H1 (cell line): Measurements from ENCODE around the gene TRAF3. TPM values are rescaled to one million over a fixed set of nuclear protein-coding genes. Genes with fewer than 3 reads are reported as not detected.

Source experiments
- CTCF ChIA-PET: fragments of 300-600 bp; sonication (Branson Sonifier 250); formaldehyde crosslinking; loops from one replicate; lab custom pipeline; 2021; ENCODE audit not compliant: partially characterized antibody; lab: Charles Lee
- POLR2A ChIA-PET: fragments of 300-600 bp; sonication (Branson Sonifier 250); formaldehyde crosslinking; loops from one replicate; lab custom pipeline; 2021; ENCODE audit warnings: inconsistent platforms; ENCODE audit not compliant: partially characterized antibody; lab: Charles Lee
- DNase-seq, 2 experiments: peaks; one replicate each; pipeline versions ENCODE4 v3.0.0 to v3.0.0-alpha.2; 2010 to 2022; ENCODE audit warnings: low spot score in 2 of 2, low read depth in 1 of 2, mixed read lengths in 1 of 2
- FAIRE-seq: peaks from 2 replicates; lab custom pipeline; 2011; peaks lifted over from hg19 to GRCh38; lab: Jason Lieb, UNC
- H2AFZ ChIP-seq: 2 replicates; pipeline ENCODE4 v1.8.1; 2012; ENCODE audit warnings: low read length, inconsistent platforms
- H2AK5ac ChIP-seq: 2 replicates; pipeline ENCODE4 v1.6.1; 2013; ENCODE audit warnings: low read depth, low read length
- H2BK120ac ChIP-seq: replicated peaks from 2 replicates; pipeline ENCODE3; 2013; ENCODE audit warnings: low read depth, low read length, inconsistent platforms
- H2BK12ac ChIP-seq: 2 replicates; pipeline ENCODE4 v1.6.1; 2013; ENCODE audit warnings: low read depth, low read length
- H2BK15ac ChIP-seq: 2 replicates; pipeline ENCODE4 v1.6.1; 2013; ENCODE audit warnings: low read length
- H2BK20ac ChIP-seq: 2 replicates; pipeline ENCODE4 v1.6.1; 2013; ENCODE audit warnings: low read length
- H2BK5ac ChIP-seq: 2 replicates; pipeline ENCODE4 v1.6.1; 2013; ENCODE audit warnings: low read depth, low read length
- H3K14ac ChIP-seq: 2 replicates; pipeline ENCODE4 v1.6.1; 2013; ENCODE audit warnings: inconsistent platforms; ENCODE audit not compliant: insufficient read length
- H3K18ac ChIP-seq: 2 replicates; pipeline ENCODE4 v1.6.1; 2013; ENCODE audit warnings: low read length; ENCODE audit errors: extremely low read depth
- H3K23ac ChIP-seq: 2 replicates; pipeline ENCODE4 v1.6.1; 2013; ENCODE audit warnings: inconsistent platforms; ENCODE audit not compliant: insufficient read length
- H3K23me2 ChIP-seq: 2 replicates; pipeline ENCODE4 v1.6.1; 2013; ENCODE audit warnings: low read depth, low read length
- H3K27ac ChIP-seq: 2 replicates; pipeline ENCODE4 v1.6.1; 2011; ENCODE audit warnings: low read depth, low read length, inconsistent platforms
- H3K27me3 ChIP-seq, 4 experiments: replicated peaks in 1 of 4; 1 replicate in 1 of 4; 2 replicates in 3 of 4; pipeline versions ENCODE4 v1.6.1 to v1.8.1; 2011 to 2013; ENCODE audit warnings: low read length in 3 of 4, mild to moderate bottlenecking in 3 of 4, inconsistent platforms in 2 of 4, mixed read lengths in 2 of 4, moderate library complexity in 1 of 4; ENCODE audit not compliant: control insufficient read depth in 3 of 4, insufficient read depth in 3 of 4; ENCODE audit errors: extremely low read depth in 1 of 4
- H3K36me3 ChIP-seq, 4 experiments: 2 replicates each; pipeline versions ENCODE4 v1.6.1 to v1.8.1; 2011 to 2013; ENCODE audit warnings: mild to moderate bottlenecking in 4 of 4, low read length in 3 of 4, moderate library complexity in 2 of 4, control low read depth in 1 of 4, inconsistent platforms in 1 of 4; ENCODE audit not compliant: insufficient read depth in 4 of 4, control insufficient read depth in 2 of 4
- H3K4ac ChIP-seq: replicated peaks from 2 replicates; pipeline ENCODE3; 2013; ENCODE audit warnings: low read length, low read depth, mixed read lengths, inconsistent platforms; ENCODE audit not compliant: insufficient read length
- H3K4me1 ChIP-seq, 4 experiments: replicated peaks in 1 of 4; 1 replicate in 1 of 4; 2 replicates in 3 of 4; pipeline versions ENCODE4 v1.6.1 to v1.8.1; 2011 to 2013; ENCODE audit warnings: low read length in 3 of 4, inconsistent platforms in 2 of 4, mixed read lengths in 1 of 4; ENCODE audit not compliant: insufficient read depth in 4 of 4, control insufficient read depth in 3 of 4
- H3K4me2 ChIP-seq, 2 experiments: 2 replicates each; pipeline versions ENCODE4 v1.6.1 to v1.8.1; 2011 to 2013; ENCODE audit warnings: low read depth in 2 of 2, low read length in 2 of 2, control low read depth in 1 of 2, inconsistent platforms in 1 of 2, mild to moderate bottlenecking in 1 of 2; ENCODE audit not compliant: insufficient read depth in 1 of 2
- H3K4me3 ChIP-seq, 4 experiments: fragments of 200-600, 300-600 bp in 1 of 4; sonication (generic), shearing (Covaris generic), sonication (Bioruptor Twin) in 1 of 4; 2 replicates each; pipeline versions ENCODE4 v1.5.1 to v1.8.1; 2011 to 2016; ENCODE audit warnings: low read length in 4 of 4, low read depth in 3 of 4, control low read depth in 2 of 4, inconsistent platforms in 2 of 4, mild to moderate bottlenecking in 2 of 4, mixed read lengths in 1 of 4, moderate library complexity in 1 of 4; ENCODE audit not compliant: insufficient read depth in 2 of 4; ENCODE audit errors: extremely low read depth in 1 of 4
- H3K56ac ChIP-seq: replicated peaks from 2 replicates; pipeline ENCODE3; 2013; ENCODE audit warnings: low read depth, mild to moderate bottlenecking, mixed read lengths, low read length, inconsistent platforms; ENCODE audit not compliant: insufficient read length
- H3K79me1 ChIP-seq: 2 replicates; pipeline ENCODE4 v1.6.1; 2013; ENCODE audit warnings: low read depth, low read length, control low read depth
- H3K79me2 ChIP-seq, 2 experiments: 2 replicates each; pipeline versions ENCODE4 v1.6.1 to v1.8.1; 2012 to 2013; ENCODE audit warnings: low read length in 2 of 2, mild to moderate bottlenecking in 2 of 2, inconsistent platforms in 1 of 2; ENCODE audit not compliant: insufficient read depth in 2 of 2, control insufficient read depth in 1 of 2
- H3K9ac ChIP-seq, 4 experiments: replicated peaks in 1 of 4; 1 replicate in 1 of 4; 2 replicates in 3 of 4; pipeline versions ENCODE4 v1.6.1 to v1.8.1; 2011 to 2013; ENCODE audit warnings: low read depth in 3 of 4, low read length in 3 of 4, control low read depth in 2 of 4, mild to moderate bottlenecking in 2 of 4, moderate library complexity in 2 of 4, inconsistent platforms in 1 of 4; ENCODE audit errors: extremely low read depth in 1 of 4
- H3K9me3 ChIP-seq, 2 experiments: 2 replicates each; pipeline versions ENCODE4 v1.6.1 to v1.8.1; 2012 to 2013; ENCODE audit warnings: mild to moderate bottlenecking in 2 of 2, moderate library complexity in 2 of 2, control low read depth in 1 of 2, inconsistent platforms in 1 of 2, low read depth in 1 of 2, low read length in 1 of 2, mixed read lengths in 1 of 2; ENCODE audit not compliant: insufficient read depth in 2 of 2
- H4K20me1 ChIP-seq, 2 experiments: replicated peaks in 1 of 2; 2 replicates each; pipeline versions ENCODE3 to v1.8.1; 2011 to 2013; ENCODE audit warnings: inconsistent platforms in 2 of 2, low read length in 2 of 2, mild to moderate bottlenecking in 1 of 2; ENCODE audit not compliant: insufficient read depth in 2 of 2, control insufficient read depth in 1 of 2
- H4K5ac ChIP-seq: 2 replicates; pipeline ENCODE4 v1.6.1; 2013; ENCODE audit warnings: low read length, low read depth, mixed read lengths, inconsistent platforms; ENCODE audit not compliant: insufficient read length
- H4K8ac ChIP-seq: 2 replicates; pipeline ENCODE4 v1.8.0; 2013; ENCODE audit warnings: mild to moderate bottlenecking, moderate library complexity, low read length, inconsistent platforms; ENCODE audit not compliant: insufficient read depth; ENCODE audit errors: extremely low read depth
- H4K91ac ChIP-seq: replicated peaks from 2 replicates; pipeline ENCODE3; 2013; ENCODE audit warnings: low read length, mixed read lengths, inconsistent platforms; ENCODE audit not compliant: insufficient read length
- ATF2 ChIP-seq: IDR thresholded peaks from 2 replicates; pipeline ENCODE4 v1.6.1; 2012; ENCODE audit warnings: low read length, inconsistent platforms
- BACH1 ChIP-seq: IDR thresholded peaks from 2 replicates; pipeline ENCODE4 v1.6.1; 2012; ENCODE audit warnings: low read length, improper control_type of control experiment
- CBX8 ChIP-seq: fragments of 300-800, 300-1000 bp; sonication (generic); IDR thresholded peaks from 2 replicates; pipeline ENCODE4 v1.7.1; 2016; ENCODE audit warnings: low read depth, low read length, borderline replicate concordance
- CEBPB ChIP-seq: IDR thresholded peaks from 2 replicates; pipeline ENCODE4 v1.6.1; 2012; ENCODE audit warnings: low read depth, low read length
- CREB1 ChIP-seq: IDR thresholded peaks from 2 replicates; pipeline ENCODE4 v1.6.1; 2012; ENCODE audit warnings: inconsistent platforms
- CTBP2 ChIP-seq: IDR thresholded peaks from 2 replicates; pipeline ENCODE4 v1.7.0; 2011; ENCODE audit warnings: borderline replicate concordance, mild to moderate bottlenecking, moderate library complexity, mixed read lengths, low read length; ENCODE audit not compliant: insufficient read depth, insufficient read length
- EZH2 ChIP-seq: fragments of 200-600 bp; sonication (generic); IDR thresholded peaks from 2 replicates; pipeline ENCODE4 v1.7.1; 2012; ENCODE audit warnings: low read depth, mild to moderate bottlenecking, moderate library complexity, low read length, inconsistent platforms; ENCODE audit not compliant: severe bottlenecking
- HDAC6 ChIP-seq: IDR thresholded peaks from one replicate; pipeline ENCODE4 v1.7.1; 2012; ENCODE audit warnings: low read depth, mild to moderate bottlenecking, inconsistent platforms, low read length, moderate library complexity
- POU5F1 ChIP-seq: IDR thresholded peaks from 2 replicates; pipeline ENCODE4 v1.6.1; 2011; ENCODE audit warnings: low read depth, mild to moderate bottlenecking, low read length, moderate library complexity
- RAD21 ChIP-seq, 2 experiments: IDR thresholded peaks in 1 of 2; conservative IDR thresholded peaks in 1 of 2; 2 replicates each; pipeline ENCODE4 v1.6.1; 2011; ENCODE audit warnings: low read depth in 2 of 2, low read length in 2 of 2, improper control_type of control experiment in 1 of 2, inconsistent platforms in 1 of 2, mild to moderate bottlenecking in 1 of 2, moderate library complexity in 1 of 2
- RXRA ChIP-seq: IDR thresholded peaks from 2 replicates; pipeline ENCODE4 v1.6.1; 2011; ENCODE audit warnings: low read depth, mild to moderate bottlenecking, low read length, moderate library complexity; ENCODE audit not compliant: insufficient read depth
- SP4 ChIP-seq: IDR thresholded peaks from 2 replicates; pipeline ENCODE4 v1.6.1; 2012; ENCODE audit warnings: low read length, inconsistent platforms
- YY1 ChIP-seq: IDR thresholded peaks from 2 replicates; pipeline ENCODE4 v1.6.1; 2011; ENCODE audit warnings: low read depth, mild to moderate bottlenecking, low read length
- WGBS, 2 experiments: shearing (Covaris generic) in 1 of 2; methylation state at CpG; one replicate each; pipeline versions ENCODE4 v1.1.6 to v1.1.7; 2013 to 2015; ENCODE audit warnings: low lambda C conversion rate in 2 of 2, mixed read lengths in 2 of 2, inconsistent platforms in 1 of 2, low coverage in 1 of 2, missing lambda C conversion rate in 1 of 2; ENCODE audit not compliant: insufficient replicate concordance in 2 of 2, insufficient coverage in 1 of 2, insufficient read length in 1 of 2; ENCODE audit errors: extremely low coverage in 1 of 2, missing lambda C conversion rate in 1 of 2; 5-methylcytosine and 5-hydroxymethylcytosine counted together
- polyA plus RNA-seq, 7 experiments: library from polyadenylated mRNA; depleted of rRNA in 3 of 7; stranded (reverse) in 5 of 7; unstranded in 2 of 7; fragments of >200 nt in 5 of 7; fragments of 200-250 nt in 2 of 7; gene quantifications; 1 replicate in 5 of 7; 2 replicates in 1 of 7; 4 replicates in 1 of 7; pipeline versions ENCODE4 v1.2.1 to v1.2.3, GENCODE V29; 2011 to 2013; ENCODE audit warnings: missing spikeins in 2 of 7, mixed read lengths in 2 of 7
- total RNA-seq: library from RNA; stranded (reverse); fragmentation: NEBNext Ultra II Directional; extraction: Animal tissue kit (Norgen Biotek cat#: 25700); gene quantifications from 2 replicates; pipeline ENCODE4 v1.2.1, GENCODE V29; 2021

The TRAF3 gene
- total and polyA plus RNA-seq, 2 of the 8 experiments (the other 6 are each of a cell fraction or from before 2014, with no cell fraction given), result 5.8 to 12.1 TPM

GRCh38 chr14:102909462-102909861, 132.2 kb downstream of the TRAF3 start:
- Histone ChIP-seq H3K79me2 (no peaks in the 10 kb centered on the region), H4K20me1 (no peaks in the 10 kb centered on the region), H3K4me2 (no peak overlapping the region), H3K79me1 (no peaks in the 10 kb centered on the region), H3K23ac (no peak overlapping the region), H3K27ac (no peak overlapping the region), H3K56ac (no peak overlapping the region), H3K18ac (no peak overlapping the region), H2BK120ac (no peak overlapping the region), H2BK5ac (no peak overlapping the region), H4K8ac (no peak overlapping the region), H4K91ac (no peak overlapping the region), H2AK5ac (0 out of 2 replicates have a peak overlapping the region, but pooled peaks have one; percentile 28), H3K4me1 (no peaks in the 10 kb centered on the region; a peak in 1 of 7 replicates), H4K5ac (no peak overlapping the region), H2BK12ac (no peak overlapping the region), H3K9ac (no peak overlapping the region), H3K9me3 (peaks cover 3 to 15% of the 10 kb centered on the region in 2 experiments; a peak in 2 of 4 replicates), H2BK20ac (no peak overlapping the region), H3K36me3 (peaks cover 0 to 21% (median 7%) of the 10 kb centered on the region in 4 experiments; a peak in 3 of 8 replicates), H2BK15ac (no peak overlapping the region), H2AFZ (no peak overlapping the region), H3K23me2 (no peaks in the 10 kb centered on the region), H3K14ac (no peak overlapping the region), H3K4me3 (no peak overlapping the region), H3K27me3 (no peaks in the 10 kb centered on the region), H3K4ac (no peak overlapping the region)
- 86% methylated on average over 10 of the region's 10 CpGs; no CpG with 5 or more reads in 1 of the 2 experiments for WGBS, 2 experiments
- FAIRE-seq, result no peak
- POLR2A ChIA-PET, result no interaction called here
- DNase-seq, result no peak
- CTCF ChIA-PET, result interaction anchor here (0.6 to 2.3 kb wide), 3 partner anchors 215 to 343 kb away, joined by 3 to 6 read pairs (median 3); no protein-coding TSS in a partner anchor
- TF ChIP-seq CBX8 (no peak), YY1 (no peak), CREB1 (no peak), RXRA (no peak), EZH2 (no peak), ATF2 (no peak), CTBP2 (no peak), SP4 (no peak), HDAC6 (no peak), RAD21 (IDR thresholded peaks at IDR 0.05 in 1 of 2, conservative IDR thresholded peaks at IDR 0.05 in 1 of 2; ENCODE audit: low read depth in 2 of 2, low read length in 2 of 2) (no peak), BACH1 (no peak), CEBPB (no peak), POU5F1 (no peak)
